BJ (cell line): ENCODE data around the gene MROH9. TPM values are rescaled to one million over a fixed set of nuclear protein-coding genes. Genes with fewer than 3 reads are reported as not detected.

ENCODE experiments used
- CTCF ChIA-PET: fragments of 350-600 bp; formaldehyde crosslinking; extraction: SDS; loops from one replicate; lab custom pipeline; 2021; ENCODE audit warnings: antibody characterized with exemption, inconsistent platforms; lab: Yijun Ruan, JAX
- POLR2A ChIA-PET: fragments of 300-600 bp; sonication (Branson Sonifier 250); formaldehyde crosslinking; extraction: SDS; loops from one replicate; lab custom pipeline; 2021; ENCODE audit warnings: antibody characterized with exemption; lab: Charles Lee
- DNase-seq: peaks from one replicate; pipeline ENCODE4 v3.0.0-alpha.2; 2011; ENCODE audit warnings: low read depth
- H3K27me3 ChIP-seq: 2 replicates; pipeline ENCODE4 v1.6.0; 2011; ENCODE audit warnings: low read length; ENCODE audit not compliant: control insufficient read depth, insufficient read depth
- H3K36me3 ChIP-seq: 2 replicates; pipeline ENCODE4 v1.5.1; 2011; ENCODE audit warnings: low read length; ENCODE audit not compliant: control insufficient read depth, insufficient read depth
- H3K4me3 ChIP-seq: 2 replicates; pipeline ENCODE4 v1.5.1; 2011; ENCODE audit warnings: low read depth, mild to moderate bottlenecking, control low read depth, low read length
- CTCF ChIP-seq: IDR thresholded peaks from 2 replicates; pipeline ENCODE4 v1.5.1; 2011; ENCODE audit warnings: low read depth, mild to moderate bottlenecking, control low read depth, inconsistent platforms, low read length, moderate library complexity; ENCODE audit not compliant: insufficient read depth
- polyA plus RNA-seq: library from polyadenylated mRNA; depleted of rRNA; stranded (reverse); fragments of >200 nt; gene quantifications from 2 replicates; pipeline ENCODE4 v1.2.3, GENCODE V29; 2011

The MROH9 gene
- polyA plus RNA-seq, 1 experiment: 0.10 TPM

GRCh38 chr1:170964506-170964905 lies 29.2 kb downstream of the MROH9 start:
- H3K4me3 ChIP-seq: no peak overlapping the region
- no peaks in the 10 kb centered on the region for H3K27me3 ChIP-seq
- TF ChIP-seq CTCF: no peak
- H3K36me3 ChIP-seq: no peaks in the 10 kb centered on the region
- DNase-seq: no peak
- POLR2A ChIA-PET: no interaction called here
- CTCF ChIA-PET: interaction anchor here (0.8 to 1.3 kb wide), 5 partner anchors 9 to 443 kb away, joined by 3 to 4 read pairs (median 4); partner anchors contain the start of gene FMO4

- CTCF ChIA-PET: interaction anchor here (0.9 to 4.0 kb wide), 18 partner anchors 8 to 437 kb away, joined by 3 to 34 read pairs (median 4); partner anchors contain the start of gene FMO4
- Histone ChIP-seq H3K27me3 (no peaks in the 10 kb centered on the region), H3K36me3 (no peaks in the 10 kb centered on the region), H3K4me3 (no peak overlapping the region)
- POLR2A ChIA-PET: no interaction called here
- peak; percentile 72 for TF ChIP-seq CTCF
- peak; percentile 19 for DNase-seq
Observed at GRCh38 chr1:170967042-170967910, 31.9 kb downstream of the MROH9 start.

- CTCF ChIA-PET: interaction anchor here (0.6 to 1.2 kb wide), 4 partner anchors 20 to 344 kb away, joined by 3 to 6 read pairs (median 4); partner anchors contain the start of gene FMO4
- DNase-seq: no peak
- POLR2A ChIA-PET: no interaction called here
- H3K27me3 ChIP-seq: no peaks in the 10 kb centered on the region
- no peak overlapping the region for H3K4me3 ChIP-seq
- TF ChIP-seq CTCF: no peak
- H3K36me3 ChIP-seq: no peaks in the 10 kb centered on the region
Observed at GRCh38 chr1:170970256-170970655, 34.9 kb downstream of the MROH9 start.

GRCh38 chr1:170978371-170978910 lies 43.1 kb downstream of the MROH9 start:
- H3K4me3 ChIP-seq: no peak overlapping the region
- no peaks in the 10 kb centered on the region for H3K27me3 ChIP-seq
- no peaks in the 10 kb centered on the region for H3K36me3 ChIP-seq
- TF ChIP-seq CTCF: no peak
- CTCF ChIA-PET: no interaction called here
- POLR2A ChIA-PET: no interaction called here
- no peak for DNase-seq

- Histone ChIP-seq H3K4me3 (no peak overlapping the region), H3K36me3 (no peaks in the 10 kb centered on the region), H3K27me3 (no peaks in the 10 kb centered on the region)
- ChIA-PET CTCF (interaction anchor here (0.6 kb wide), 1 partner anchor 60 kb away, joined by 3 read pairs; no protein-coding TSS in a partner anchor), POLR2A (no interaction called here)
- no peak for DNase-seq
- no peak for TF ChIP-seq CTCF
Observed at GRCh38 chr1:170985406-170985805, 50.1 kb downstream of the MROH9 start.
